WTC11 (cell line): Measurements from ENCODE around the gene TYSND1. TPM values are rescaled to one million over a fixed set of nuclear protein-coding genes. Genes with fewer than 3 reads are reported as not detected.

Experiments used
- ATAC-seq: fragments of 200-7000 bp; cut with Tn5 transposase; 2 replicates; pipeline ENCODE4 v1.10.0; 2021; ENCODE audit warnings: mild to moderate bottlenecking, moderate library complexity
- CTCF ChIA-PET: fragments of 300-600 bp; sonication (Branson Sonifier 250); formaldehyde crosslinking; loops from one replicate; lab custom pipeline; 2021; ENCODE audit warnings: antibody characterized with exemption; lab: Charles Lee
- POLR2A ChIA-PET: fragments of 350-600 bp; sonication (Branson Sonifier 250); formaldehyde crosslinking; loops from one replicate; lab custom pipeline; 2021; ENCODE audit warnings: antibody characterized with exemption; lab: Charles Lee
- DNase-seq: peaks from one replicate; pipeline ENCODE4 v3.0.0; 2021; ENCODE audit warnings: low spot score
- H3K27ac Mint-ChIP-seq: 2 replicates; pipeline ENCODE4 v1.8.0; 2021; ENCODE audit warnings: mixed read lengths
- H3K27me3 Mint-ChIP-seq: 2 replicates; pipeline ENCODE4 v1.8.0; 2021; ENCODE audit warnings: low read depth, mild to moderate bottlenecking, moderate library complexity, mixed read lengths
- H3K36me3 Mint-ChIP-seq: 2 replicates; pipeline ENCODE4 v1.8.0; 2021; ENCODE audit warnings: mixed read lengths
- H3K4me1 Mint-ChIP-seq: 2 replicates; pipeline ENCODE4 v1.8.0; 2022; ENCODE audit warnings: mixed read lengths
- H3K4me3 Mint-ChIP-seq: 2 replicates; pipeline ENCODE4 v1.8.0; 2021; ENCODE audit warnings: mild to moderate bottlenecking, moderate library complexity, mixed read lengths
- H3K9me3 Mint-ChIP-seq: 2 replicates; pipeline ENCODE4 v1.8.0; 2021; ENCODE audit warnings: mixed read lengths
- ATF1 ChIP-seq: sonication (generic); formaldehyde crosslinking; IDR thresholded peaks from 2 replicates; pipeline ENCODE4 v1.8.1; 2023; ENCODE audit warnings: mild to moderate bottlenecking, moderate library complexity, missing genetic modification reagents
- CREB1 ChIP-seq: sonication (generic); formaldehyde crosslinking; IDR thresholded peaks from 2 replicates; pipeline ENCODE4 v1.8.0; 2023; ENCODE audit warnings: mild to moderate bottlenecking, missing genetic modification reagents
- CREM ChIP-seq: sonication (generic); formaldehyde crosslinking; IDR thresholded peaks from 2 replicates; pipeline ENCODE4 v1.8.1; 2022; ENCODE audit warnings: mild to moderate bottlenecking, missing genetic modification reagents, moderate library complexity
- FOXK1 ChIP-seq: sonication (generic); formaldehyde crosslinking; IDR thresholded peaks from 2 replicates; pipeline ENCODE4 v1.8.0; 2022; ENCODE audit warnings: mild to moderate bottlenecking, moderate library complexity, missing genetic modification reagents
- KAT7 ChIP-seq: sonication (generic); formaldehyde crosslinking; IDR thresholded peaks from 2 replicates; pipeline ENCODE4 v1.8.1; 2023; ENCODE audit warnings: missing genetic modification reagents, mild to moderate bottlenecking, borderline replicate concordance
- NFE2L1 ChIP-seq: sonication (generic); formaldehyde crosslinking; IDR thresholded peaks from 2 replicates; pipeline ENCODE4 v1.8.1; 2023; ENCODE audit warnings: missing genetic modification reagents
- RELA ChIP-seq: sonication (generic); formaldehyde crosslinking; IDR thresholded peaks from 2 replicates; pipeline ENCODE4 v1.8.1; 2022; ENCODE audit warnings: missing genetic modification reagents, mild to moderate bottlenecking, borderline replicate concordance
- SMAD3 ChIP-seq: sonication (generic); formaldehyde crosslinking; IDR thresholded peaks from 2 replicates; pipeline ENCODE4 v1.8.0; 2022; ENCODE audit warnings: missing genetic modification reagents, mild to moderate bottlenecking, borderline replicate concordance
- total RNA-seq: library from RNA; stranded (reverse); gene quantifications from 3 replicates; pipeline ENCODE4 v1.2.3, GENCODE V29; 2021
- TF ChIP-seq, protein P1 (sequence below): sonication (generic); formaldehyde crosslinking; IDR thresholded peaks from 2 replicates; pipeline ENCODE4 v1.8.1; 2023; ENCODE audit warnings: mild to moderate bottlenecking, moderate library complexity, missing genetic modification reagents
- TF ChIP-seq, protein P2 (sequence below): fragments of 250-450 bp; sonication (Bioruptor Pico); conservative IDR thresholded peaks from 2 replicates; pipeline ENCODE4 v1.9.0; 2021; ENCODE audit warnings: mild to moderate bottlenecking
- TF ChIP-seq, protein P3 (sequence below): sonication (generic); formaldehyde crosslinking; IDR thresholded peaks from 2 replicates; pipeline ENCODE4 v1.8.0; 2022; ENCODE audit warnings: missing genetic modification reagents
- TF ChIP-seq, protein P4 (sequence below): sonication (generic); formaldehyde crosslinking; IDR thresholded peaks from 2 replicates; pipeline ENCODE4 v1.8.0; 2023; ENCODE audit warnings: mild to moderate bottlenecking, missing genetic modification reagents
- TF ChIP-seq, protein P5 (sequence below): sonication (generic); formaldehyde crosslinking; IDR thresholded peaks from 2 replicates; pipeline ENCODE4 v1.8.1; 2023; ENCODE audit warnings: mild to moderate bottlenecking, missing genetic modification reagents, moderate library complexity

Gene TYSND1
- total RNA-seq, 1 experiment from 2014 or later, result 18.9 TPM

DNA sequence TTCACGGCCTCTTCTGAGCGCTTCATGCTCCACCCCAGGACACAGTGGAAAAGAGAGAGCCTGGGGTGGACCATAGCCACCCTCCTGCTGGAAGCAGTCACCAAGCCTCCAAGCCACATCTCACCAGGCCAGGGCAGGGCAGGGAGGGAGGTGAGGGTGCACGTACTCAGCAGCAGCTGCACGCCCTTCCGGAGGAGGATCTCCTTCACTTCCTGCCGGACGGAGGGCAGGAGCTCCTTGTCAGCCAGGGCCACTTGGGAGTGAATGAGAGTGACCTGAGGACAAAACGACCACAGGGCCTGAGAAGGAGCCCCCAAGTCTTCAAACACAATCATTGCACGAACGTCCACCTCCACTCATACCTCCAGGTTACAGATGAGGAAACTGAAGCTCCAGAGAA, 28.9 kb downstream of the TYSND1 start:
- Mint-ChIP-seq H3K27me3 (no peaks in the 10 kb centered on the region), H3K4me1 (peaks cover 10% of the 10 kb centered on the region; the same call in 1 of the 2 replicates), H3K9me3 (no peaks in the 10 kb centered on the region), H3K36me3 (no peaks in the 10 kb centered on the region; the same call in 1 of the 2 replicates), H3K4me3 (no peak overlapping the region), H3K27ac (no peak overlapping the region)
- CTCF ChIA-PET, result interaction anchor here (1.2 to 5.5 kb wide), 4 partner anchors 10 to 68 kb away, joined by 4 to 79 read pairs (median 14); partner anchors contain the start of gene TYSND1
- POLR2A ChIA-PET, result no interaction called here
- ATAC-seq (no peak), DNase-seq (no peak)
- TF ChIP-seq CREB1 (no peak), FOXK1 (CRISPR knock-in tag) (no peak), ATF1 (CRISPR knock-in tag) (no peak), SMAD3 (CRISPR knock-in tag) (no peak), CREM (CRISPR knock-in tag) (no peak), KAT7 (CRISPR knock-in tag) (no peak), NFE2L1 (CRISPR knock-in tag) (no peak), RELA (CRISPR knock-in tag) (no peak)
- TF ChIP-seq, protein P1, sequence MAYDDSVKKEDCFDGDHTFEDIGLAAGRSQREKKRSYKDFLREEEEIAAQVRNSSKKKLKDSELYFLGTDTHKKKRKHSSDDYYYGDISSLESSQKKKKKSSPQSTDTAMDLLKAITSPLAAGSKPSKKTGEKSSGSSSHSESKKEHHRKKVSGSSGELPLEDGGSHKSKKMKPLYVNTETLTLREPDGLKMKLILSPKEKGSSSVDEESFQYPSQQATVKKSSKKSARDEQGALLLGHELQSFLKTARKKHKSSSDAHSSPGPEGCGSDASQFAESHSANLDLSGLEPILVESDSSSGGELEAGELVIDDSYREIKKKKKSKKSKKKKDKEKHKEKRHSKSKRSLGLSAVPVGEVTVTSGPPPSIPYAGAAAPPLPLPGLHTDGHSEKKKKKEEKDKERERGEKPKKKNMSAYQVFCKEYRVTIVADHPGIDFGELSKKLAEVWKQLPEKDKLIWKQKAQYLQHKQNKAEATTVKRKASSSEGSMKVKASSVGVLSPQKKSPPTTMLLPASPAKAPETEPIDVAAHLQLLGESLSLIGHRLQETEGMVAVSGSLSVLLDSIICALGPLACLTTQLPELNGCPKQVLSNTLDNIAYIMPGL, result no peak
- TF ChIP-seq, protein P2, sequence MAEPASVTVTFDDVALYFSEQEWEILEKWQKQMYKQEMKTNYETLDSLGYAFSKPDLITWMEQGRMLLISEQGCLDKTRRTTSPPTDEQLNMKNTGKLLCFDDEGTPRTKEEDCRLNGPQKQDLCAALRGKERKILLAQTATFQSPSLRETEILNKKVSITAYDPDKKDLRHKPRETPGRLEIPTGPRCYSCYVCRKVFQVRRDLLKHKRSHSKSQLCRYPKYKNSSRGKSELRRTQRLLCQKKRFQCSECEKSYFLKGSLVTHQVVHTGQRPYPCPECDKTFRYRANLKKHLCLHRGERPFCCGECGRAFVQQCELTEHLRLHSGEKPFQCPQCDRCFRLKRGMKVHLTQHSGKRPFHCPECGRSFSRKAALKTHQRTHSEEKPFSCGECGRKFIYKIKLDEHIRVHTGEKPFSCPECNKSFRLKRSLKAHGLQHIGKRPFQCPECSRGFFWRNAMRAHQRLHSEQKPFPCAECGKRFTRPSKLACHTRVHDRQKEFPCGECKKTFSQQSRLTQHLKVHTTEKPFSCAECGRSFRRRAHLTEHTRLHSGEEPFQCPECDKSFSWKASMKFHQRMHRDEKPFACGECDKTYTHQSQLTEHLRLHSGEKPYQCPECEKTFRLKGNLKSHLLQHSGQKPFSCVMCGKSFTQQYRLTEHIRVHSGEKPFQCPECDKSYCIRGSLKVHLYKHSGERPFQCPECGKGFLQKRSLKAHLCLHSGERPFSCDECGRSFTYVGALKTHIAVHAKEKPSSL (CRISPR knock-in tag), result no peak
- TF ChIP-seq, protein P3, sequence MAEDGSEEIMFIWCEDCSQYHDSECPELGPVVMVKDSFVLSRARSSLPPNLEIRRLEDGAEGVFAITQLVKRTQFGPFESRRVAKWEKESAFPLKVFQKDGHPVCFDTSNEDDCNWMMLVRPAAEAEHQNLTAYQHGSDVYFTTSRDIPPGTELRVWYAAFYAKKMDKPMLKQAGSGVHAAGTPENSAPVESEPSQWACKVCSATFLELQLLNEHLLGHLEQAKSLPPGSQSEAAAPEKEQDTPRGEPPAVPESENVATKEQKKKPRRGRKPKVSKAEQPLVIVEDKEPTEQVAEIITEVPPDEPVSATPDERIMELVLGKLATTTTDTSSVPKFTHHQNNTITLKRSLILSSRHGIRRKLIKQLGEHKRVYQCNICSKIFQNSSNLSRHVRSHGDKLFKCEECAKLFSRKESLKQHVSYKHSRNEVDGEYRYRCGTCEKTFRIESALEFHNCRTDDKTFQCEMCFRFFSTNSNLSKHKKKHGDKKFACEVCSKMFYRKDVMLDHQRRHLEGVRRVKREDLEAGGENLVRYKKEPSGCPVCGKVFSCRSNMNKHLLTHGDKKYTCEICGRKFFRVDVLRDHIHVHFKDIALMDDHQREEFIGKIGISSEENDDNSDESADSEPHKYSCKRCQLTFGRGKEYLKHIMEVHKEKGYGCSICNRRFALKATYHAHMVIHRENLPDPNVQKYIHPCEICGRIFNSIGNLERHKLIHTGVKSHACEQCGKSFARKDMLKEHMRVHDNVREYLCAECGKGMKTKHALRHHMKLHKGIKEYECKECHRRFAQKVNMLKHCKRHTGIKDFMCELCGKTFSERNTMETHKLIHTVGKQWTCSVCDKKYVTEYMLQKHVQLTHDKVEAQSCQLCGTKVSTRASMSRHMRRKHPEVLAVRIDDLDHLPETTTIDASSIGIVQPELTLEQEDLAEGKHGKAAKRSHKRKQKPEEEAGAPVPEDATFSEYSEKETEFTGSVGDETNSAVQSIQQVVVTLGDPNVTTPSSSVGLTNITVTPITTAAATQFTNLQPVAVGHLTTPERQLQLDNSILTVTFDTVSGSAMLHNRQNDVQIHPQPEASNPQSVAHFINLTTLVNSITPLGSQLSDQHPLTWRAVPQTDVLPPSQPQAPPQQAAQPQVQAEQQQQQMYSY (CRISPR knock-in tag), result no peak
- TF ChIP-seq, protein P4, sequence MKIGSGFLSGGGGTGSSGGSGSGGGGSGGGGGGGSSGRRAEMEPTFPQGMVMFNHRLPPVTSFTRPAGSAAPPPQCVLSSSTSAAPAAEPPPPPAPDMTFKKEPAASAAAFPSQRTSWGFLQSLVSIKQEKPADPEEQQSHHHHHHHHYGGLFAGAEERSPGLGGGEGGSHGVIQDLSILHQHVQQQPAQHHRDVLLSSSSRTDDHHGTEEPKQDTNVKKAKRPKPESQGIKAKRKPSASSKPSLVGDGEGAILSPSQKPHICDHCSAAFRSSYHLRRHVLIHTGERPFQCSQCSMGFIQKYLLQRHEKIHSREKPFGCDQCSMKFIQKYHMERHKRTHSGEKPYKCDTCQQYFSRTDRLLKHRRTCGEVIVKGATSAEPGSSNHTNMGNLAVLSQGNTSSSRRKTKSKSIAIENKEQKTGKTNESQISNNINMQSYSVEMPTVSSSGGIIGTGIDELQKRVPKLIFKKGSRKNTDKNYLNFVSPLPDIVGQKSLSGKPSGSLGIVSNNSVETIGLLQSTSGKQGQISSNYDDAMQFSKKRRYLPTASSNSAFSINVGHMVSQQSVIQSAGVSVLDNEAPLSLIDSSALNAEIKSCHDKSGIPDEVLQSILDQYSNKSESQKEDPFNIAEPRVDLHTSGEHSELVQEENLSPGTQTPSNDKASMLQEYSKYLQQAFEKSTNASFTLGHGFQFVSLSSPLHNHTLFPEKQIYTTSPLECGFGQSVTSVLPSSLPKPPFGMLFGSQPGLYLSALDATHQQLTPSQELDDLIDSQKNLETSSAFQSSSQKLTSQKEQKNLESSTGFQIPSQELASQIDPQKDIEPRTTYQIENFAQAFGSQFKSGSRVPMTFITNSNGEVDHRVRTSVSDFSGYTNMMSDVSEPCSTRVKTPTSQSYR (CRISPR knock-in tag), result no peak
- TF ChIP-seq, protein P5, sequence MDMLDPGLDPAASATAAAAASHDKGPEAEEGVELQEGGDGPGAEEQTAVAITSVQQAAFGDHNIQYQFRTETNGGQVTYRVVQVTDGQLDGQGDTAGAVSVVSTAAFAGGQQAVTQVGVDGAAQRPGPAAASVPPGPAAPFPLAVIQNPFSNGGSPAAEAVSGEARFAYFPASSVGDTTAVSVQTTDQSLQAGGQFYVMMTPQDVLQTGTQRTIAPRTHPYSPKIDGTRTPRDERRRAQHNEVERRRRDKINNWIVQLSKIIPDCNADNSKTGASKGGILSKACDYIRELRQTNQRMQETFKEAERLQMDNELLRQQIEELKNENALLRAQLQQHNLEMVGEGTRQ (CRISPR knock-in tag), result no peak
